AML-193 (cell line): ENCODE data around the gene ABCB1.
"Not testable (repeated sequence)": the region's sequence is repeated elsewhere in the genome, so short reads cannot be mapped to it uniquely, and the experiment has no call there.

Experiments used
- DNase-seq, 2 experiments: peaks; one replicate each; lab custom pipeline; 2025; lab: John Stamatoyannopoulos, UW

The ABCB1 gene

DNA sequence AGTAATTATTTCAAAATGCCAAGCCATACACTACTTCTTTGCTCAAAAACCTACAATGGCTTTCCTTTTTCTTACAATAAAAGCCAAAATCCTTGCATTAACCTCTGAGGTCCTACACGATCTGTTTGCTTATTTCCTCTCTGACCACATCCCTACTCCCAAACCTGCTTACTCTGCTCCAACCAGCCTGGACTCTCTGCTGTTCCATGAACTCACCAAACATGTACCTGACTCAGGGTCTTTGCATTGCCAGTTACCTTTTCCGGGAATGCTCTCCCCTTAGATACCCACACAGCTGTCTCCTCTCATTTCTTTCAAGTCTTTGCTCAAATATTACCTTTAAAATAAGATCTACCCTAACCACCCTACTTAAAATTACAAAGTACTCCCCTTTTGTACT lies 127.5 kb downstream of the ABCB1 start:
- DNase-seq = no peak

DNA sequence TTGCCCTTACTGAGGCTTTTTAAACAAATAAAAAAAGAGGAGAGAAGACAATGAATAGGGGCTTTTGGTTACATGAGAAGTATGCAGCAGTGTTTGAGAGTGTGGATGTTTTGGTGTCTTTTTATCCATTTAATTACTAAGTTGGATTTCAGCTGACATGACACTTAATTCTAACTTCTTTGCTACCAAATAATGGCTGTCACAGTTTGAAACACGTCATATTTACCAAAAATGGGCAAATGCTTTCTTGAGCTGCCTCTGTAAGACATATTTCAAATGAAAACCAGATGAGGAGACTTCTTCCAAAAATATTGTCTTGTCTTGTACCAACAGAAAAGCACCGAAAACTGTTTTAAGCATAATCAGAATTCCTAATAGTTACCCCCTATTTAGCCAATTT lies 129.2 kb downstream of the ABCB1 start:
- no peak for DNase-seq

DNA sequence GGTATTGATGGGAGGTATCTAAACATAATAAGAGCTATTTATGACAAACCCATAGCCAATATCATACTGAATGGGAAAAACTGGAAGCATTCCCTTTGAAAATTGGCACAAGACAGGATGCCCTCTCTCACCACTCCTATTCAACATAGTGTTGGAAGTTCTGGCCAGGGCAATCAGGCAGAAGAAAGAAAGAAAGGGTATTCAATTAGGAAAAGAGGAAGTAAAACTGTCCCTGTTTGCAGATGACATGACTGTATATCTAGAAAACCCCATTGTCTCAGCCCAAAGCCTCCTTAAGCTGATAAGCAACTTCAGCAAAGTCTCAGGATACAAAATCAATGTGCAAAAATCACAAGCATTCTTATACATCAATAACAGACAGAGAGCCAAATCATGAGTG lies 131.5 kb downstream of the ABCB1 start:
- DNase-seq = not testable (repeated sequence)

DNA sequence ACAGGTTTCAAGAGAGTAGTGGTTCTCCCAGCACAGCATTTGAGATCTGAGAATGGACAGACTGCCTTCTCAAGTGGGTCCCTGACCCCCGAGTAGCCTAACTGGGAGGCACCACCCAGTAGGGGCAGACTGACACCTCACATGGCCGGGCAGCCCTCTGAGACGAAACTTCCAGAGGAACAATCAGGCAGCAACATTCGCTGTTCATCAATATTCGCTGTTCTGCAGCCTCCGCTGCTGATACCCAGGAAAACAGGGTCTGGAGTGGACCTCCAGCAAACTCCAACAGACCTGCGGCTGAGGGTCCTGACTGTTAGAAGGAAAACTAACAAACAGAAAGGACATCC lies 135.2 kb downstream of the ABCB1 start:
- DNase-seq = not testable (repeated sequence)

DNA sequence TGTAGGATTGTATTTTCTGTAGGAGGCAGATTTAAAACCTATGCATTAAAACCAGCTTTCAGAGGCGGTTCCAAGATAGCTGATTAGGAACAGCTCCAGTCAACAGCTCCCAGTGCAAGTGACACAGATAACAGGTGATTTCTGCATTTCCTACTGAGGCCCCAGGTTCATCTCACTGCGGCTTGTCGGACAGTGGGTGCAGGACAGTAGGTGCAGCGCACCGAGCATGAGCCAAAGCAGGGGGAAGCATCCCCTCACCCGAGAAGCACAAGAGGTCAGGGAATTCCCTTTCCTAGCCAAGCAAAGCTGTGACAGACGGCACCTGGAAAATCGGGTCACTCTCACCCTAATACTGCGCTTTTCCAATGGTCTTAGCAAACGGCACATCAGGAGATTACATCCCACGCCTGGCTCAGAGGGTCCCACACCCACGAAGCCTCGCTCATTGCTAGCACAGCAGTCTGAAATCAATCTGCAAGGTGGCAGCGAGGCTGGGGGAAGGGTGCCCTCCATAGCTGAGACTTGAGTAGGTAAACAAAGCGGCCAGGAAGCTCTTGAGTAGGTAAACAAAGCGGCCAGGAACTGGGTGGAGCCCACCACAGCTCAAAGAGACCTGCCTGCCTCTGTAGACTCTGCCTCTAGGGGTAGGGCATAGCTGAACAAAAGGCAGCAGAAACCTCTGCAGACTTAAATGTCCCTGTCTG lies 135.7 kb downstream of the ABCB1 start:
- DNase-seq = not testable (repeated sequence)

DNA sequence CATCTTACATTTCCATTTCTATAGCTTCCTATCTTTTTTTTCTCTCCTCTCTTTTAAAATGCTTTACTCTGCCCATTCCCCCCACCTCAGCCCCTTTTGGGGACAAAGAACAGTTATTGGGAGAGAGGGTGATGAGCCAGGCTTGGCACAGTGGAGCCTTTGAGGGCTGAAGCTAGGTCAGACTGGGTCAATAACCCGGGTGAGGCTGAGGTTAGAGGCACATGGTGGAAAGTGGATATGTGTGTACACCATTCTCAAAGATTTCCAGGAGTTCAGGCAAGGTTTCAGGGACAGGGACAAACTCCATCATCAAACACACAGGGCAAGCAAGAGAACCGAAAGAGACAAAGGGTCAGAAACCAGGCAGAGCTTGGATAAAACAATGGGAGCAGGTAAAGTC lies 136.7 kb downstream of the ABCB1 start:
- no peak for DNase-seq

DNA sequence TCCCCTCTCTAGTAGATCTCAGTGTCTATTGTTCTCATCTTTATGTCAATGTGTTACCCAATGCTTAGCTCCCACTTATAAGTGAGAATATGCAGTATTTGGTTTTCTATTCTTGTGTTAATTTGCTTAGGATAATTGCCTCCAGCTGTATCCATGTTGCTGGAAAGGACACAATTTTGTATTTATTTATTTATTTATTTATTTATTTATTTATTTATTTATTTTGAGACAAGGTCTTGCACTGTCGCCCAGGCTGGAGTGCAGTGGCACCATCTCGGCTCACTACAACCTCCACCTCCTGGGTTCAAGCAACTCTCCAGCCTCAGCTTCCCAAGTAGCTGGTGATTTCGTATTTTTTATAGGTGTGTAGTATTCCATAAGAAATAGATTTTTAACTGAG lies 140.2 kb downstream of the ABCB1 start:
- DNase-seq = not testable (repeated sequence)

DNA sequence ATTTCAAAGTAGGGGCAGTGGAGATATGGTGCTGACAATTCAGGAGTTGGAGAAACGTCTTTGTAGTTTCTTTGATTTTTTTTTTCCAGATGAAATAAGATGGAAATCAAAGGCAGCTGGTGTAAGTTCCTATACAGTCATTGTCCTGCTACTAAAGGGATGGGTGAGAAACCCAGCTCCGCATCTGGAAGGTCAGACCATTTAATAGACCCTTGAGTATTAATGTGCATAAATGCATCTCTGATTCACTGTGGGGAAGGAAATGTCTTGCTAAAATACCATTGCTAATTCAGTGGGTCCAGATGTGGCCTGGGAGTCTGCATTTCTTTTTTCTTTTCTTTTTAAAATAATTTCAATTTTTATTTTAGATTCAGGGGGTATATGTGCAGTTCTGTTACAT lies 140.7 kb downstream of the ABCB1 start:
- DNase-seq = no peak

DNA sequence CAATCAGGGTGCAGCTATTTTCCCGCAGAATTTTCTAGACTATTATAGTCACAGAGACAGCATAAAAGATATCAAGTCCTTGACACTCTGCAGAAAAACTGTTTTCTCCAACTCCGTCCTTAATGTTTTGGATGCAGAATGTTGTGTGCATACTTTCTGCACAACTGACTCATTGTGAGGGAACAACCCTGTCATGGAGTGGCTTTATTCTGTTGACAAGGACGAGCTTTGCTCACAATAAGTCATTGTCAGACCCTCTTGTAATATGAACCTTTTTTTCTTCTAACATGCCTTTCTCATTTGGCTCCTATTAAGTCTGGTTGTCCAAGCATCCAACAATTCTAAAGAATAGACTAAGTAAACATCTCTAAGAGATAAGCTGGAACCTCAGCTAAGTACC lies 142.5 kb downstream of the ABCB1 start:
- DNase-seq = no peak

DNA sequence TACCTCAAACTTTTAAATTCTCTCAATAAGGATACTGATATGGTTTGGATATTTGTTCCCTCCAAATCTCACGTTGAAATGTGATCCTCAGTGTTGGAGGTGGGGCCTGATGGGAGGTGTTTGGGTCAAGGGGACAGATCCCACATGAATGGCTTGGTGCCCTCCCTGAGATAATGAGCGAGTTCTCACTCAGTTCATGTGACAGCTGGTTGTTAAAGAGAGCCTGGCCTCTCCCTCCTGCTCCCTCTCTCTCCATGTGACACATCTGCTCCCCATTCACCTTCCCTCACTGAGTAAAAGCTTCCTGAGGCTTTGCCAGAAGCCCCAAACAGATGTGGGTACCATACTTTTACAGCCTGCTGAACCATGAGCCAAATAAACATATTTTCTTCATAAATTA lies 144.4 kb downstream of the ABCB1 start:
- no peak for DNase-seq
